ENCODE results near the gene SV2C. TPM values are rescaled to one million over a fixed set of nuclear protein-coding genes. Genes with fewer than 3 reads are reported as not detected.
"Not testable (repeated sequence)": the region's sequence is repeated elsewhere in the genome, so short reads cannot be mapped to it uniquely, and the experiment has no call there.

Gene SV2C
- total and polyA plus RNA-seq, 2 donors from 2014 or later, result 0.13 TPM; not detected in 1

- FAIRE-seq; H3K27me3 ChIP-seq (ENCODE audit: control insufficient read depth, insufficient read depth, low read length); H3K27ac ChIP-seq (ENCODE audit: low read depth in 2 of 2, low read length in 2 of 2); H3K9me3 ChIP-seq (ENCODE audit: control insufficient read depth in 2 of 3, insufficient read depth in 1 of 3, low read length in 3 of 3); H3K4me3 ChIP-seq (ENCODE audit: low read length in 3 of 3); DNase-seq; intact Hi-C loops (cut with DNase I); H3K4me1 ChIP-seq (ENCODE audit: control insufficient read depth in 2 of 3, insufficient read depth in 2 of 3, low read depth in 1 of 3, low read length in 3 of 3); H3K36me3 ChIP-seq (ENCODE audit: control insufficient read depth in 2 of 3, insufficient read depth in 3 of 3, low read length in 3 of 3); H3K9ac ChIP-seq (ENCODE audit: low read length in 3 of 3): not testable (repeated sequence)
Observed at GRCh38 chr5:76302661-76303060, 219.5 kb downstream of the SV2C start.

DNA sequence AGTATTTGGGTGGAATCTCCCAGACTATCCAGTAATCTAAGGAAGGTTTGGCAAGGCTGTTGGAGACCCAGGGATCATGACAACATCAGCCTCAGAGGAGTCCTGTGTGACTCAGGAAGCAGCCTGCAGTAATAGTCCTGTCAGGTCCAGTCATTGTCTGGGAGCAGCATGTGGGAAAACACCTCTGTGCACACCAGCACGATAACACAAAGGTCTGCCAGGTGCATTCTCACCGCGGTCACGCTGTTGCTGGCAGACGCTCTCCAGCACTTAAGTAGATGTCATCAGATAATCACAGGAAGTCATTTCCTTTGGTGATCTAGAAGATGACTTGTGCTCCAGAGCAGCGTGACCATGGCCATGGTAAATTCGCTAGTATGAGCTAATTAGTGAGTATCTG, 220.7 kb downstream of the SV2C start:
- FAIRE-seq (no peak), DNase-seq (no peak)
- intact Hi-C loops (cut with DNase I), result no loop called here
- Histone ChIP-seq H3K4me1 (ENCODE audit: control insufficient read depth in 2 of 3, insufficient read depth in 2 of 3, low read depth in 1 of 3, low read length in 3 of 3) (no peaks in the 10 kb centered on the region), H3K9ac (ENCODE audit: low read length in 3 of 3) (no peak overlapping the region), H3K27me3 (ENCODE audit: control insufficient read depth, insufficient read depth, low read length) (no peaks in the 10 kb centered on the region), H3K9me3 (ENCODE audit: control insufficient read depth in 2 of 3, insufficient read depth in 1 of 3, low read length in 3 of 3) (no peaks in the 10 kb centered on the region), H3K4me3 (ENCODE audit: low read length in 3 of 3) (no peak overlapping the region), H3K27ac (ENCODE audit: low read depth in 2 of 2, low read length in 2 of 2) (no peak overlapping the region), H3K36me3 (ENCODE audit: control insufficient read depth in 2 of 3, insufficient read depth in 3 of 3, low read length in 3 of 3) (no peaks in the 10 kb centered on the region)
- TF ChIP-seq, protein P1, sequence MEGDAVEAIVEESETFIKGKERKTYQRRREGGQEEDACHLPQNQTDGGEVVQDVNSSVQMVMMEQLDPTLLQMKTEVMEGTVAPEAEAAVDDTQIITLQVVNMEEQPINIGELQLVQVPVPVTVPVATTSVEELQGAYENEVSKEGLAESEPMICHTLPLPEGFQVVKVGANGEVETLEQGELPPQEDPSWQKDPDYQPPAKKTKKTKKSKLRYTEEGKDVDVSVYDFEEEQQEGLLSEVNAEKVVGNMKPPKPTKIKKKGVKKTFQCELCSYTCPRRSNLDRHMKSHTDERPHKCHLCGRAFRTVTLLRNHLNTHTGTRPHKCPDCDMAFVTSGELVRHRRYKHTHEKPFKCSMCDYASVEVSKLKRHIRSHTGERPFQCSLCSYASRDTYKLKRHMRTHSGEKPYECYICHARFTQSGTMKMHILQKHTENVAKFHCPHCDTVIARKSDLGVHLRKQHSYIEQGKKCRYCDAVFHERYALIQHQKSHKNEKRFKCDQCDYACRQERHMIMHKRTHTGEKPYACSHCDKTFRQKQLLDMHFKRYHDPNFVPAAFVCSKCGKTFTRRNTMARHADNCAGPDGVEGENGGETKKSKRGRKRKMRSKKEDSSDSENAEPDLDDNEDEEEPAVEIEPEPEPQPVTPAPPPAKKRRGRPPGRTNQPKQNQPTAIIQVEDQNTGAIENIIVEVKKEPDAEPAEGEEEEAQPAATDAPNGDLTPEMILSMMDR (IDR thresholded peaks at IDR 0.05; ENCODE audit: borderline replicate concordance, extremely low read depth, insufficient read depth), result no peak

DNA sequence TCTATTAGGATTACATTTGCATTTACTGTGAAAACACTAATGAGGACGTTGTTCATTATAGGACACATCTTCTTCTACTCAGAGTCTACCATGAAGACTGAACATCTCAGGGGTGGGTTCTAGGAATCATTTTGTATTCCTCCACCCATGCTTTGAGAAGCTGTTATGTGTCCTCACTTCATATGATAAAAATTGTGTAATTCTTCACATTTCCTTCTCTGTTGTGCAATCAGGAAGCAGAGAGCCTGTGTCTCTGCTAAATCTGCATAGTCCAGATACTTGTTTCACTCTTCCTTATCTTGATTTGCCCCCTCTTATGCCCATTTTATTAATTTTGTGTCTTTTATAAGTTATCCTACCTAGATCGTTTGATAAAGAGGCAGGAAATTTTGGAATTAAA, 222.1 kb downstream of the SV2C start:
- Histone ChIP-seq H3K9me3 (ENCODE audit: control insufficient read depth in 2 of 3, insufficient read depth in 1 of 3, low read length in 3 of 3) (no peaks in the 10 kb centered on the region), H3K27me3 (ENCODE audit: control insufficient read depth, insufficient read depth, low read length) (no peaks in the 10 kb centered on the region), H3K27ac (ENCODE audit: low read depth in 2 of 2, low read length in 2 of 2) (peak overlapping the region in 1 of 2 donors; percentile 23), H3K36me3 (ENCODE audit: control insufficient read depth in 2 of 3, insufficient read depth in 3 of 3, low read length in 3 of 3) (no peaks in the 10 kb centered on the region), H3K4me1 (ENCODE audit: control insufficient read depth in 2 of 3, insufficient read depth in 2 of 3, low read depth in 1 of 3, low read length in 3 of 3) (no peaks in the 10 kb centered on the region), H3K4me3 (ENCODE audit: low read length in 3 of 3) (no peak overlapping the region), H3K9ac (ENCODE audit: low read length in 3 of 3) (no peak overlapping the region)
- FAIRE-seq (no peak), DNase-seq (no peak)
- TF ChIP-seq, protein P1 (IDR thresholded peaks at IDR 0.05; ENCODE audit: borderline replicate concordance, extremely low read depth, insufficient read depth), result no peak
- intact Hi-C loops (cut with DNase I), result no loop called here

GRCh38 chr5:76305775-76306174, 222.6 kb downstream of the SV2C start:
- no peak overlapping the region for H3K27ac ChIP-seq (ENCODE audit: low read depth in 2 of 2, low read length in 2 of 2)
- no peak overlapping the region for H3K4me3 ChIP-seq (ENCODE audit: low read length in 3 of 3)
- H3K36me3 ChIP-seq (ENCODE audit: control insufficient read depth in 2 of 3, insufficient read depth in 3 of 3, low read length in 3 of 3), result no peaks in the 10 kb centered on the region
- intact Hi-C loops (cut with DNase I), result no loop called here
- H3K27me3 ChIP-seq (ENCODE audit: control insufficient read depth, insufficient read depth, low read length), result no peaks in the 10 kb centered on the region
- H3K9me3 ChIP-seq (ENCODE audit: control insufficient read depth in 2 of 3, insufficient read depth in 1 of 3, low read length in 3 of 3), result no peaks in the 10 kb centered on the region
- DNase-seq (peak in 1 of 5 donors; percentile 27), FAIRE-seq (no peak)
- no peak overlapping the region for H3K9ac ChIP-seq (ENCODE audit: low read length in 3 of 3)
- TF ChIP-seq, protein P1 (IDR thresholded peaks at IDR 0.05; ENCODE audit: borderline replicate concordance, extremely low read depth, insufficient read depth), result no peak
- no peaks in the 10 kb centered on the region for H3K4me1 ChIP-seq (ENCODE audit: control insufficient read depth in 2 of 3, insufficient read depth in 2 of 3, low read depth in 1 of 3, low read length in 3 of 3)

Data from kidney (tissue), 14 donors.